NCI-H2171 (cell line): ENCODE results near the gene MYMK.

Source experiments
- DNase-seq: peaks from one replicate; lab custom pipeline; 2025; lab: John Stamatoyannopoulos, UW

The MYMK gene

GRCh38 chr9:133485531-133486260 lies 39.1 kb downstream of the MYMK start:
- DNase-seq, result no peak

- no peak for DNase-seq
These were observed 39.9 kb downstream of the MYMK start for GRCh38 chr9:133484671-133485437.

GRCh38 chr9:133483611-133484010 lies 41.1 kb downstream of the MYMK start:
- no peak for DNase-seq

GRCh38 chr9:133478851-133479711 lies 45.7 kb downstream of the MYMK start, which contains the start of gene SLC2A6:
TSS of gene SLC2A6 (minus strand) at chr9:133479099. CDS start at chr9:133479059, 40 bp downstream.
- DNase-seq, result peak; percentile 93

- DNase-seq, result no peak
These were observed 46.5 kb downstream of the MYMK start for GRCh38 chr9:133477992-133478850.

- DNase-seq, result no peak
These were observed 47.3 kb downstream of the MYMK start for GRCh38 chr9:133477461-133477860.

- no peak for DNase-seq
These were observed 47.8 kb downstream of the MYMK start for GRCh38 chr9:133476941-133477340.

GRCh38 chr9:133476036-133476931 lies 48.5 kb downstream of the MYMK start:
- DNase-seq, result no peak

- no peak for DNase-seq
These were observed 49.3 kb downstream of the MYMK start for GRCh38 chr9:133475292-133476012.

GRCh38 chr9:133474853-133475252 lies 49.9 kb downstream of the MYMK start:
- DNase-seq, result no peak

GRCh38 chr9:133474215-133474614 lies 50.5 kb downstream of the MYMK start:
- no peak for DNase-seq

- no peak for DNase-seq
These were observed 51.0 kb downstream of the MYMK start for GRCh38 chr9:133473743-133474142.

GRCh38 chr9:133472753-133473378 lies 51.9 kb downstream of the MYMK start:
- no peak for DNase-seq

GRCh38 chr9:133472277-133472645 lies 52.5 kb downstream of the MYMK start:
- no peak for DNase-seq

- no peak for DNase-seq
These were observed 53.0 kb downstream of the MYMK start for GRCh38 chr9:133471551-133472276.

GRCh38 chr9:133470988-133471387 lies 53.8 kb downstream of the MYMK start:
- DNase-seq, result no peak

- DNase-seq, result no peak
These were observed 54.3 kb downstream of the MYMK start for GRCh38 chr9:133470427-133470924.

- no peak for DNase-seq
These were observed 55.9 kb downstream of the MYMK start for GRCh38 chr9:133468777-133469421.
